Stimulated activated effector memory CD8-positive, alpha-beta T cell treated with anti-CD3 and anti-CD28 coated beads, Interleukin-12 subunit alpha, Interleukin-12 subunit beta, amount 100 ng/mL, for 72 hours (primary cell): Measurements from ENCODE around the gene CAMSAP2.
A peak's percentile ranks its signal among the peaks of the same experiment; 100 is the strongest.

Experiments used
- ATAC-seq: fragments of 150-1000 bp; cut with Tn5 transposase; 2 replicates; pipeline ENCODE4 v1.10.0; 2021
- DNase-seq, 2 donors: peaks; one replicate each; pipeline ENCODE4 v3.0.0; 2021 to 2022; ENCODE audit warnings: low spot score in 2 of 2
- H3K27ac Mint-ChIP-seq: one replicate; pipeline ENCODE4 v1.8.0; 2022; ENCODE audit warnings: mild to moderate bottlenecking, mixed read lengths
- H3K36me3 Mint-ChIP-seq: one replicate; pipeline ENCODE4 v1.8.0; 2022; ENCODE audit warnings: mild to moderate bottlenecking, mixed read lengths
- H3K4me1 Mint-ChIP-seq: one replicate; pipeline ENCODE4 v1.8.0; 2022; ENCODE audit warnings: mixed read lengths
- H3K4me3 Mint-ChIP-seq: one replicate; pipeline ENCODE4 v1.8.0; 2022; ENCODE audit warnings: mild to moderate bottlenecking, mixed read lengths
- H3K9me3 Mint-ChIP-seq: one replicate; pipeline ENCODE4 v1.8.0; 2022; ENCODE audit warnings: mixed read lengths

Gene CAMSAP2

DNA sequence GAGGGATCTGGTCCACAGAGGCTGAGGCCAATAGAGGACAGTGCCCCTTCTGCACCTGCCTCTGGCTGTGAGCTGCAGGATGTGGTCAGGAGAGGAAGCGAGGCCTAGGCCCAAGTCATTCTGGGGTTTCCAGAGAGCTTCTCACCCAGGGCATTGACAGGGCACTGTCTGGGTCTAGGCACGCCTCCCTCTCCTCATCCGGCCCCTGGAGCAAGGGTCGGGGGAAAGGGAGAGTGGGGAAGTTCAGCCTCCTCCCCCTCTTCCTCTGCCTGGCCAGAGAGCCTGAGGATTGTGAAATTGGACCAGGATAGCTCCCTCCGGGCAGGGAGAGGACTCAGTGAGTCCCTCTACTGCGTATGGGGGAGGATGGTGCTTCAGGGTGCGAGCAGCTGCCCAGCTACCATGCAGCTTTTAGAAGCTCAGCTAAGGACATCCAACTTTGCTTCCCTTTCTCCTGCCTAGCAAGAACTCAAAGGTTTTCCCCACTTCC is 149.7 kb downstream of the CAMSAP2 start:
- ATAC-seq (peak; percentile 93), DNase-seq (peak; percentile 53 to 86)
- Mint-ChIP-seq H3K27ac (peak overlapping the region; percentile 1), H3K9me3 (no peaks in the 10 kb centered on the region), H3K36me3 (no peaks in the 10 kb centered on the region), H3K4me1 (peaks cover 55% of the 10 kb centered on the region), H3K4me3 (peak overlapping the region; percentile 65)

- Mint-ChIP-seq H3K9me3 (no peaks in the 10 kb centered on the region), H3K4me3 (peak overlapping the region; percentile 65), H3K4me1 (peaks cover 55% of the 10 kb centered on the region), H3K36me3 (no peaks in the 10 kb centered on the region), H3K27ac (peak overlapping the region; percentile 1)
- ATAC-seq (peak; percentile 91), DNase-seq (no peak)
Measured at GRCh38 chr1:200889571-200889970, 150.9 kb downstream of the CAMSAP2 start.

GRCh38 chr1:200890027-200890426 is 151.3 kb downstream of the CAMSAP2 start:
- H3K27ac Mint-ChIP-seq, result peak overlapping the region; percentile 16

GRCh38 chr1:200890818-200891773 is 152.4 kb downstream of the CAMSAP2 start:
- Mint-ChIP-seq H3K4me1 (peaks cover 48% of the 10 kb centered on the region), H3K36me3 (no peaks in the 10 kb centered on the region), H3K4me3 (peak overlapping the region; percentile 63), H3K9me3 (no peaks in the 10 kb centered on the region), H3K27ac (peak overlapping the region; percentile 16)
- DNase-seq (no peak), ATAC-seq (no peak)

More at GRCh38 chr1:200890027-200890426, 151.3 kb downstream of the CAMSAP2 start:
- no peaks in the 10 kb centered on the region for H3K36me3 Mint-ChIP-seq
- peak overlapping the region; percentile 63 for H3K4me3 Mint-ChIP-seq
- no peak for DNase-seq
- ATAC-seq, result no peak
- H3K4me1 Mint-ChIP-seq, result peaks cover 55% of the 10 kb centered on the region
- H3K9me3 Mint-ChIP-seq, result no peaks in the 10 kb centered on the region

- peaks cover 48% of the 10 kb centered on the region for H3K4me1 Mint-ChIP-seq
- peak overlapping the region; percentile 63 for H3K4me3 Mint-ChIP-seq
- DNase-seq (no peak), ATAC-seq (no peak)
- H3K27ac Mint-ChIP-seq, result no peak overlapping the region
- H3K9me3 Mint-ChIP-seq, result no peaks in the 10 kb centered on the region
- no peaks in the 10 kb centered on the region for H3K36me3 Mint-ChIP-seq
Measured at GRCh38 chr1:200891774-200892157, 153.1 kb downstream of the CAMSAP2 start.

DNA sequence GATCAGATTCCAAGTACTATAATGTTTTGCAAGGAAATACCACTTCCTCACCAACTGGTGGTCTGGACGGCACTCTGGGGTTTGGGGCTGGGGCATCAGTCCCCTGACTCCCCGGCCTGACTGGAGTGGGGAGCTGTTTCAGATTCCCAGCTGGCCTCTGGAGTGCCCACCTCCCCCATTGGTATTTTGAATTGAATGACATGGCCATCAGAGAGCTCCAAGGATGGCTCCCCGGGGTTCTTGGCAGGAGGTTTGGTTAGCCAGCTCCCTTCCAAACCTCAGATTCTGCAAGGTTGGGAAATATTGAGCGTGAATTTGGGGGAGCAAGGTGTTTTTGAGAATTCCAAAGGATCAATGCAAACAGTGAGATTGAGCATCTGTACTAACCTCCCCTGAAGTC is 153.9 kb downstream of the CAMSAP2 start:
- H3K4me3 Mint-ChIP-seq, result no peak overlapping the region
- H3K36me3 Mint-ChIP-seq, result no peaks in the 10 kb centered on the region
- no peak for ATAC-seq
- no peak overlapping the region for H3K27ac Mint-ChIP-seq
- no peak for DNase-seq
- H3K9me3 Mint-ChIP-seq, result no peaks in the 10 kb centered on the region
- H3K4me1 Mint-ChIP-seq, result peaks cover 40% of the 10 kb centered on the region

- no peaks in the 10 kb centered on the region for H3K9me3 Mint-ChIP-seq
- H3K4me3 Mint-ChIP-seq, result no peak overlapping the region
- H3K4me1 Mint-ChIP-seq, result peaks cover 40% of the 10 kb centered on the region
- DNase-seq (no peak), ATAC-seq (no peak)
- no peak overlapping the region for H3K27ac Mint-ChIP-seq
- H3K36me3 Mint-ChIP-seq, result no peaks in the 10 kb centered on the region
Measured at GRCh38 chr1:200892958-200893357, 154.3 kb downstream of the CAMSAP2 start.

DNA sequence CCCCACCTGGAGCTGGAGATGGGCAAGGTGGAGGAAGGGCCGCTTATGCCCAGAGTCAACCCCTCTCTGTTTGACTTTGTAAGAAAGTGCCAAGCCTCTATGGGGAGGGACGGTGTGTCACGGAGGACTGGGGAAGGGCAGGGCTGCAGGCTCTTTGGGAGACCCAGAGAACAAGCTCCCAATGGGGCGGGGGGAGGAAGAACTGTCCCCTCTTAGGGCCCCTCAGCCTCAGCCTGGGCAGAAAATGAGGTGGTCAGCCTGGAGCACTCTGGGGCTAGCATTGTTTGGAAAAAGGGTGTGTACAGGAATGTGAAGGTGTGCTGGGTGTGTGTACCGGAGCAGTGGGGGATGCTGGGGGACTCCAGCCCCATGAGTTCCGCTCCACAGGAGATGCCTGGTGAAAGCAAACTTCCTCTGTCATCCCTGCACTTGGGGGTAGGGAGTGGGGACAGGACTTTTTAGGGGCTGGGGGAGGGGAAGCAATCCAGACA is 154.8 kb downstream of the CAMSAP2 start:
- Mint-ChIP-seq H3K27ac (no peak overlapping the region), H3K4me1 (peaks cover 40% of the 10 kb centered on the region), H3K36me3 (no peaks in the 10 kb centered on the region), H3K9me3 (no peaks in the 10 kb centered on the region), H3K4me3 (no peak overlapping the region)
- ATAC-seq (no peak), DNase-seq (no peak)

GRCh38 chr1:200894712-200895442 is 156.2 kb downstream of the CAMSAP2 start, which contains the start of gene INAVA:
TSS of gene INAVA (plus strand) at chr1:200894900. CDS start at chr1:200898401, 3,501 bp downstream.
- Mint-ChIP-seq H3K4me3 (no peak within 1 kb of the TSS), H3K4me1 (peaks cover 26% of the 10 kb centered on the region), H3K9me3 (no peaks in the 10 kb centered on the region), H3K36me3 (no peaks in the 10 kb centered on the region), H3K27ac (no peak within 1 kb of the TSS)
- DNase-seq, result no peak
- ATAC-seq, result no peak

- ATAC-seq (no peak), DNase-seq (no peak)
- Mint-ChIP-seq H3K27ac (no peak overlapping the region), H3K36me3 (no peaks in the 10 kb centered on the region), H3K9me3 (no peaks in the 10 kb centered on the region), H3K4me1 (peaks cover 21% of the 10 kb centered on the region), H3K4me3 (no peak overlapping the region)
Measured at GRCh38 chr1:200895443-200895789, 156.7 kb downstream of the CAMSAP2 start.

- Mint-ChIP-seq H3K4me3 (no peak overlapping the region), H3K36me3 (no peaks in the 10 kb centered on the region), H3K4me1 (peaks cover 16% of the 10 kb centered on the region), H3K9me3 (no peaks in the 10 kb centered on the region), H3K27ac (no peak overlapping the region)
- ATAC-seq, result no peak
- no peak for DNase-seq
Measured at GRCh38 chr1:200895801-200896530, 157.3 kb downstream of the CAMSAP2 start.

DNA sequence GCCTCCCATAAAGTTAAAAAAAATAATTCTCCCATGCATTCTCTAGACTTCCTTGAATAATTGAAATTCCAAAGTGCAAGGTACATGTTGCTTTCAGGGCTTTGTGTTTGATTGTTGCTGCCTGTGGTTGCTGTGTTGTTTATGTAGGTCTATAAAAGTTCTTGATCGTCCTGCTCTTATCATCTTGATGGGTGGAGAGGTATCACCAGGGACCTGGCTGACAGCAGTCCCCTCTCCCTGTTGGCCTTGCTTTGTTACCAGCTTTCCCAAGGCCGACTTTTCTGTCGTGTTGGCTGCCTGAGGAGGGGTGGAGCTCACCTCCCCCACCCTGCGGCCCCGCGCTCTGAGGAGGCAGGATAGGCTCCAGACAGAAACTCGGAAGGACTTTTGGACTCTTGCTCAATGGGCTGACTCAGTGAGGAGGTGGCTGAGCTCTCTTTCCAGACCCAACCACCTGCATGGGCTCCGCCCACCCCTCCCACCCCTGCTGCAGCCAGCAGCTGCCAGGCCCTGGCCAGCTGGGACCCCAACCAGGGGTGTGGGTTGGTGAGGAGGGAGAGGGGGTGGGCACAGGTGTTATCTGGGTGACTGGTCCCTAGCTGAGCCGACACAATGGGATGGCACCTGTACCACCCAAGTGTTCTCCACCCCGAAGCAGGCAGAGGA is 158.0 kb downstream of the CAMSAP2 start:
- DNase-seq (no peak), ATAC-seq (no peak)
- Mint-ChIP-seq H3K36me3 (no peaks in the 10 kb centered on the region), H3K4me1 (peaks cover 16% of the 10 kb centered on the region), H3K27ac (no peak overlapping the region), H3K4me3 (no peak overlapping the region), H3K9me3 (no peaks in the 10 kb centered on the region)

- ATAC-seq (no peak), DNase-seq (no peak)
- no peaks in the 10 kb centered on the region for H3K36me3 Mint-ChIP-seq
- no peak overlapping the region for H3K4me3 Mint-ChIP-seq
- H3K9me3 Mint-ChIP-seq, result no peaks in the 10 kb centered on the region
- peaks cover 16% of the 10 kb centered on the region for H3K4me1 Mint-ChIP-seq
- H3K27ac Mint-ChIP-seq, result no peak overlapping the region
Measured at GRCh38 chr1:200897259-200897658, 158.6 kb downstream of the CAMSAP2 start.

- DNase-seq (no peak), ATAC-seq (no peak)
- peaks cover 10% of the 10 kb centered on the region for H3K4me1 Mint-ChIP-seq
- H3K36me3 Mint-ChIP-seq, result no peaks in the 10 kb centered on the region
- H3K4me3 Mint-ChIP-seq, result no peak overlapping the region
- no peaks in the 10 kb centered on the region for H3K9me3 Mint-ChIP-seq
- H3K27ac Mint-ChIP-seq, result no peak overlapping the region
Measured at GRCh38 chr1:200899015-200899386, 160.3 kb downstream of the CAMSAP2 start.
